VCaP (cell line): ENCODE results near the gene GLOD4.

Experiments used
- H3K27ac ChIP-seq: fragments of 450-650 bp; 2 replicates; pipeline ENCODE4 v1.5.1; 2017
- CTCF ChIP-seq: fragments of 450-650 bp; conservative IDR thresholded peaks from 2 replicates; pipeline ENCODE4 v1.5.1; 2017; ENCODE audit warnings: mild to moderate bottlenecking, moderate library complexity

The GLOD4 gene

GRCh38 chr17:800446-801242 lies 18.6 kb upstream of the GLOD4 start:
- peak overlapping the region; percentile 41; the same call in 1 of the 2 replicates for H3K27ac ChIP-seq
- TF ChIP-seq CTCF, result no peak

- no peak overlapping the region for H3K27ac ChIP-seq
- TF ChIP-seq CTCF, result no peak
Observed at GRCh38 chr17:799261-799660, 17.2 kb upstream of the GLOD4 start.

GRCh38 chr17:798246-798645 lies 16.2 kb upstream of the GLOD4 start:
- TF ChIP-seq CTCF, result no peak
- no peak overlapping the region for H3K27ac ChIP-seq

GRCh38 chr17:797236-797840 lies 15.3 kb upstream of the GLOD4 start:
- H3K27ac ChIP-seq, result no peak overlapping the region
- no peak for TF ChIP-seq CTCF

GRCh38 chr17:796609-797008 lies 14.5 kb upstream of the GLOD4 start:
- TF ChIP-seq CTCF, result no peak

GRCh38 chr17:795721-796120 lies 13.6 kb upstream of the GLOD4 start:
- TF ChIP-seq CTCF, result no peak
- peak overlapping the region; percentile 73 for H3K27ac ChIP-seq

More at GRCh38 chr17:796609-797008, 14.5 kb upstream of the GLOD4 start:
- H3K27ac ChIP-seq, result no peak overlapping the region

GRCh38 chr17:795276-795675 lies 13.2 kb upstream of the GLOD4 start:
- H3K27ac ChIP-seq, result peak overlapping the region; percentile 73
- TF ChIP-seq CTCF, result no peak
